Nephron progenitor cell (in vitro differentiated cells): Measurements from ENCODE around the gene TSPOAP1.
A peak's percentile ranks its signal among the peaks of the same experiment; 100 is the strongest.

Experiments
- DNase-seq: peaks from one replicate; pipeline ENCODE4 v3.0.0; 2021
- H3K27ac Mint-ChIP-seq: 2 replicates; pipeline ENCODE4 v1.8.0; 2021; ENCODE audit warnings: mild to moderate bottlenecking, moderate library complexity, mixed read lengths
- H3K27me3 Mint-ChIP-seq: 2 replicates; pipeline ENCODE4 v1.8.0; 2021; ENCODE audit warnings: mild to moderate bottlenecking, low read depth, mixed read lengths; ENCODE audit not compliant: poor library complexity
- H3K36me3 Mint-ChIP-seq: 2 replicates; pipeline ENCODE4 v1.8.0; 2021; ENCODE audit warnings: low read depth, mixed read lengths
- H3K4me1 Mint-ChIP-seq: 2 replicates; pipeline ENCODE4 v1.8.0; 2021; ENCODE audit warnings: mixed read lengths
- H3K4me3 Mint-ChIP-seq: 2 replicates; pipeline ENCODE4 v1.8.0; 2021; ENCODE audit warnings: mild to moderate bottlenecking, moderate library complexity, mixed read lengths
- H3K9me3 Mint-ChIP-seq: 2 replicates; pipeline ENCODE4 v1.8.0; 2021; ENCODE audit warnings: mild to moderate bottlenecking, moderate library complexity, mixed read lengths
- TF ChIP-seq, protein P1 (sequence below): fragments of 200-600 bp; sonication (generic); IDR thresholded peaks from 2 replicates; pipeline ENCODE4 v1.5.0; 2021; ENCODE audit warnings: antibody characterized with exemption

The TSPOAP1 gene

DNA sequence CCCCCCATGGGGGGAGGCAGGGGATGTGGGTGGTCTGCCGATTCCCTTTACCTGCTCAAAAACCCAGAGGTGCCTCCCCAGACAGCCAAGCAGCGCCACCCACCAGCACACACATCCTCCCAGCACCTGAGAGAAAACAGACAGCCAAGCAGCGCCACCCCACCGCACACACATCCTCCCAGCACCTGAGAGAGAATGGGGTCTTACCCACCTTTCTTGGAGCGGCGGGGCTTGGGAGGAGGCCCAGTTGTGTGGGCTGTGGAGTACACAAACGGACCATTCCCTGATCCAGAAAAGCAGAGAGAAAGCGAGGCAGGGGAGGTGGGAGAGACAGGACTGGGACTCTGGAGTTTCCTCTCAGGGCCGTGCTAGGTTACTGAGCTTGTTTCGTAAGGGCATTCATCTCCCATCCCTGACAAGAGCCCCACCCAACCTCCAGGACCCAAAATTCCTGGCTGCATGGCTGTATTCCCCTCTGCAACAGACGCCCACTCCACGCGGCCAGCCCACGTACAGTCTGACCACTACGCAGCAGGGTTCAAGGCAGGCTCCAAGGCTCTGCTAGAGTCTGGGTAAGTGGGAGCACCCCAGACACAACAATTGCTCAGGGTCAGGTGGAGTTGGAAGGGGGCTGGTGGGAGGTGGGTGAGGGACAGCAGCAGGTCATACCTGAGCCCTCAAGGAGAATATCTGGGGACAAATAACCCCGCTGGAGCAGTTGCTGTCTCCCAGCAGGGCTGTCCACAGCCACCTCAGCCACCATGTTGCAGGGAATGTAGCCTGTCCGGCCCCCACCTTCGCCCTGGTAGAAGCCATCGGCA is 22.3 kb downstream of the TSPOAP1 start:
- no peaks in the 10 kb centered on the region for H3K9me3 Mint-ChIP-seq
- no peak overlapping the region for H3K4me3 Mint-ChIP-seq
- peak overlapping the region; percentile 74 for H3K27ac Mint-ChIP-seq
- TF ChIP-seq, protein P1, sequence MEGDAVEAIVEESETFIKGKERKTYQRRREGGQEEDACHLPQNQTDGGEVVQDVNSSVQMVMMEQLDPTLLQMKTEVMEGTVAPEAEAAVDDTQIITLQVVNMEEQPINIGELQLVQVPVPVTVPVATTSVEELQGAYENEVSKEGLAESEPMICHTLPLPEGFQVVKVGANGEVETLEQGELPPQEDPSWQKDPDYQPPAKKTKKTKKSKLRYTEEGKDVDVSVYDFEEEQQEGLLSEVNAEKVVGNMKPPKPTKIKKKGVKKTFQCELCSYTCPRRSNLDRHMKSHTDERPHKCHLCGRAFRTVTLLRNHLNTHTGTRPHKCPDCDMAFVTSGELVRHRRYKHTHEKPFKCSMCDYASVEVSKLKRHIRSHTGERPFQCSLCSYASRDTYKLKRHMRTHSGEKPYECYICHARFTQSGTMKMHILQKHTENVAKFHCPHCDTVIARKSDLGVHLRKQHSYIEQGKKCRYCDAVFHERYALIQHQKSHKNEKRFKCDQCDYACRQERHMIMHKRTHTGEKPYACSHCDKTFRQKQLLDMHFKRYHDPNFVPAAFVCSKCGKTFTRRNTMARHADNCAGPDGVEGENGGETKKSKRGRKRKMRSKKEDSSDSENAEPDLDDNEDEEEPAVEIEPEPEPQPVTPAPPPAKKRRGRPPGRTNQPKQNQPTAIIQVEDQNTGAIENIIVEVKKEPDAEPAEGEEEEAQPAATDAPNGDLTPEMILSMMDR, result no peak
- no peak for DNase-seq
- H3K36me3 Mint-ChIP-seq, result no peaks in the 10 kb centered on the region
- H3K27me3 Mint-ChIP-seq, result peaks cover 4% of the 10 kb centered on the region
- H3K4me1 Mint-ChIP-seq, result peaks cover 27% of the 10 kb centered on the region

DNA sequence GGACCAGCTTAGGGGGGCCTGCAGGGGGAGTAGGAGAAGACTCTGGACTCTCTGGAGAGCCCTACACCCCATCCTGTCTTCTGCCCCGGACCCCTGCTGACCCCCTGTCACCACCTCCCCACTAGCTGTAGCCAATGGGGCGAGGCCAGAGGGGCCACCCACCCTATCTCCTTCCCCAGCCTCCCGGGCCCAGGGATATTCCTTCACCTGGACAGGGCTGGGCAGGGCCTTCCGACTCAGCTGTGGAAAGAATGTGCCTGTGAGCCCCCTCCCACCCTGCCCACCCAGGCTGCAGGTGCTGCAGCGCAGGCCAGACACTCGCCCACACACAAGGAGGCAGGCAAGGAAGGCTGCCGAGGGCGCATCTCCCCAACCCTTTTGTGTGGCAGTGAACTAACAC is 23.0 kb downstream of the TSPOAP1 start:
- TF ChIP-seq, protein P1, result no peak
- Mint-ChIP-seq H3K27ac (no peak overlapping the region), H3K4me3 (no peak overlapping the region), H3K36me3 (no peaks in the 10 kb centered on the region), H3K27me3 (peaks cover 4% of the 10 kb centered on the region), H3K4me1 (peaks cover 34% of the 10 kb centered on the region), H3K9me3 (no peaks in the 10 kb centered on the region)
- DNase-seq, result no peak

DNA sequence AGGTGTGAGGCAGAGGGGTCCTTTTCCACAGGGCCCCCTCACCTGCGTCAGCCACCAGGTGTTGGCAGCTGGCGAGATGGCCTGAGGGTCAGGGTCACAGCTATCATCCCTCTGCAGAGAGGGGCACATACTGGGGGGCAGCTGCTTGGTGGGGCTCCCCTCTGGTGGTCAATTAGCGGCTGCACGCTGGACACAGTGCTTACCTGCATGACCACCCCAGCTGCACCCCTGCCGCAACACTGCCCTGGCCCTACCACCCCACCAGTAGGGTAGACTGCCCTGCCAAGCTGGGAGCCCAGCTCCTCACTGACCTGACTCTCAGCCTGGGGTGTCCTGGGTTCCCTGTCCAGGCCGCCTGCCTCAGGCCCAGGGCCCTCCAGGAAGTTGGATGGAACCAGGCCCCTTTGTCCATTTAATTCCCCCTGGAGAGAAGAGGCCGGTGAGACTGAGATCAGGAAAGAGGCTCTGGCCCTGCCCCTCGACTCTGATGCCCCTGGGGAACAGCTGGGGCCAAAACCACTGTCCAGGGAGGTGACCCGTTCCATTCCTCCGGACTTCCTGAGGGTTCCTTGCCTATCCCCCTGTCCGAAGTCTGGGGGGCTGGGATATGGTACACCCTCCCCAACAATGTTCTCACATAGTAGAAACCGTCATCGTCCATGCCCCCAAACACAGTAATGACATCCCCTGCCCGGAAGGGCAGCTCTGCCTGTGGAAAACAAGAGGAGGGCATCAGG is 23.7 kb downstream of the TSPOAP1 start:
- TF ChIP-seq, protein P1, result no peak
- H3K27me3 Mint-ChIP-seq, result peaks cover 2% of the 10 kb centered on the region
- no peak overlapping the region for H3K27ac Mint-ChIP-seq
- DNase-seq, result no peak
- no peaks in the 10 kb centered on the region for H3K36me3 Mint-ChIP-seq
- H3K4me3 Mint-ChIP-seq, result no peak overlapping the region
- H3K9me3 Mint-ChIP-seq, result peaks cover 3% of the 10 kb centered on the region
- H3K4me1 Mint-ChIP-seq, result peaks cover 35% of the 10 kb centered on the region

DNA sequence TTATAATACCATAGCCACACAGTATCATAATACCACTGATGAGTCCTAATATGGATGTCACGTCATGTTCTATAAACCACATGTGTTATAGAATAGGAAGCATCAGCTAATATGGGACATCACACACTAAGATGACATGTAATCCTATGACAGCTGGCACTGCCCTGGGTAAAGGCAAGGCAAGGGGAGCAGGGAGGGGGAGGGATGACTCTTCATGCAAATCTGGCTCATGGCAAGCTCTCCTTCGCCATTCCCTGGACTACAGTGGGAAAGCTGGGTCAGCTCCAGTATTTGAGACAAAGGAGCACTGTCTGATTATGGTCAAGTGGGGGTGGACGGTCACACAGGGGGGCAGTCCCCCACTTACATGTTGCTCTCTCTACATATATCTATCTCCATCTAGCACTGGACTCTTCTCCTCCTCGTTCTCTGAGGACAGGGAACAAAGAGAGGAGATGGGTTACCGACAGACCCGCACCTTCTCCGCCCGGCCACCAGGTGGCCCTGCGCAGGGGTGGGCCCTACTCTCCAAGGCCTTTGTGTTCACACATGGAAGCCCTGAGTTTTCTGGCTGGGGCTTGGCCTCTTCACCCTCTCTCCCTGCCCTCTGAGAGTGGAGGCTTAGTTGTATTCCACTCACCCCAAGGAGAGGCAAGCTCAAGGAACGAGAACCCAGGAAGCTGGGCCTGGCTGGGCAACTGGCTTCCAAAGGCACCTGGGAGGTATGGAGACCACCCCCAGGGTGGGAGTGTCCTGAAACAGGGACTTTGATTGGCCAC is 24.4 kb downstream of the TSPOAP1 start:
- no peaks in the 10 kb centered on the region for H3K27me3 Mint-ChIP-seq
- TF ChIP-seq, protein P1, result peak; percentile 67

DNA sequence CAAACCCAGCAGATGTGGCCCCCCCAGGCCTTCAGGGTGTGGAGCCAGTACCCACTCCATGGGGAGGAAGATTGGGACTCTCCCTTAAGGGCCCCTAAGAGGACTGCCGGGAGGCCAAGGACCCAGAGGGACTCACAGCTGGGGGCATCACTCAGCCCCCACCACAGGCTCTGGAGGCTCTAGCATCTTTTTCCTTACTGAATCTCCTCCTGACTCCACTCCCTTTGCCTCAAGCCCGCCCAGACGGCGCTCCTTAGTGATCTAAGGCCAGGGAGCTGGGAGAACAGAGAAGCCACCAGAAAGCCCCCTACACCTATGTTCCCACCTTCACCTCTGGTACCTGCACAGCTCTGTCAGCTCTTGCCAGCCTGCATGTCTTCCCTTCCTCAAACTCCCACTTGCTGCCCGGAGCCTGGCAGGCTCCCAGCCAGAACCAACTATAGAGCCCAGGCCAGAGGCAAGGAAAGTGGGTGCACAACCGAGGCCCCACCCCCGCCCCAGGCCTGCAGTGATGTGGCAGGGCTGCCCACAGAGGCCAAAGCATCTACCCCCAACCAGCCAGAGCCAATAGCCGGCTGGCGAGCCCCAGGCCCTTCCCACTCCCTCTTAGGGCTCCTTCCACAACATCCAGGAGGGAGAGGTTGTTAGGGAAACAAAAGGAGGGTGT is 25.5 kb downstream of the TSPOAP1 start:
- Mint-ChIP-seq H3K36me3 (no peaks in the 10 kb centered on the region), H3K4me1 (peaks cover 30% of the 10 kb centered on the region), H3K27ac (no peak overlapping the region)

More for the DNA sequence above, 24.4 kb downstream of the TSPOAP1 start:
- H3K9me3 Mint-ChIP-seq, result peaks cover 7% of the 10 kb centered on the region
- DNase-seq, result peak; percentile 46
- no peak overlapping the region for H3K27ac Mint-ChIP-seq
- H3K4me1 Mint-ChIP-seq, result peaks cover 33% of the 10 kb centered on the region
- H3K36me3 Mint-ChIP-seq, result no peaks in the 10 kb centered on the region
- no peak overlapping the region for H3K4me3 Mint-ChIP-seq

More for the DNA sequence above, 25.5 kb downstream of the TSPOAP1 start:
- Mint-ChIP-seq H3K9me3 (peaks cover 16% of the 10 kb centered on the region), H3K4me3 (no peak overlapping the region), H3K27me3 (peaks cover 6% of the 10 kb centered on the region)
- TF ChIP-seq, protein P1, result no peak
- DNase-seq, result no peak
